Esophagus squamous epithelium (tissue), 4 donors: Measurements from ENCODE around the gene MRGPRF.

Experiments
- CTCF ChIP-seq, 6 experiments: fragments of 450-650 bp in 4 of 6; fragments of 200-600 bp in 2 of 6; sonication (generic) in 2 of 6; IDR thresholded peaks; one replicate each; pipeline ENCODE4 v1.5.1; 2016 to 2019; ENCODE audit warnings: antibody characterized with exemption in 6 of 6, mild to moderate bottlenecking in 4 of 6, moderate library complexity in 4 of 6
- POLR2A ChIP-seq, 4 donors: fragments of 450-650 bp; IDR thresholded peaks; one replicate each; pipeline ENCODE4 v1.6.1; 2017; ENCODE audit warnings: antibody characterized with exemption in 4 of 4, mild to moderate bottlenecking in 4 of 4, moderate library complexity in 3 of 4

- TF ChIP-seq CTCF (IDR thresholded peaks at IDR 0.05) (no peak), POLR2A (IDR thresholded peaks at IDR 0.05) (no peak)
These were observed 51.8 kb downstream of the MRGPRF start for GRCh38 chr11:68961245-68961644.
